Epithelial cell of proximal tubule (primary cell): ENCODE data around the gene WFDC10A. TPM values are rescaled to one million over a fixed set of nuclear protein-coding genes. Genes with fewer than 3 reads are reported as not detected.
"Not testable (repeated sequence)": the region's sequence is repeated elsewhere in the genome, so short reads cannot be mapped to it uniquely, and the experiment has no call there.

Source experiments
- DNase-seq: peaks from one replicate; pipeline ENCODE4 v3.0.0-alpha.2; 2011; ENCODE audit warnings: low read depth
- H3K4me3 ChIP-seq: 2 replicates; pipeline ENCODE4 v1.5.1; 2011; ENCODE audit warnings: low read depth, mild to moderate bottlenecking, low read length
- CTCF ChIP-seq: conservative IDR thresholded peaks from 2 replicates; pipeline ENCODE4 v1.5.1; 2012; ENCODE audit warnings: low read depth, mild to moderate bottlenecking, low read length
- total RNA-seq: library from RNA; depleted of rRNA; stranded (reverse); fragments of >200 nt; gene quantifications from 2 replicates; pipeline ENCODE4 v1.2.3, GENCODE V29; 2015

WFDC10A gene
- not detected in 2 replicates for total RNA-seq

DNA sequence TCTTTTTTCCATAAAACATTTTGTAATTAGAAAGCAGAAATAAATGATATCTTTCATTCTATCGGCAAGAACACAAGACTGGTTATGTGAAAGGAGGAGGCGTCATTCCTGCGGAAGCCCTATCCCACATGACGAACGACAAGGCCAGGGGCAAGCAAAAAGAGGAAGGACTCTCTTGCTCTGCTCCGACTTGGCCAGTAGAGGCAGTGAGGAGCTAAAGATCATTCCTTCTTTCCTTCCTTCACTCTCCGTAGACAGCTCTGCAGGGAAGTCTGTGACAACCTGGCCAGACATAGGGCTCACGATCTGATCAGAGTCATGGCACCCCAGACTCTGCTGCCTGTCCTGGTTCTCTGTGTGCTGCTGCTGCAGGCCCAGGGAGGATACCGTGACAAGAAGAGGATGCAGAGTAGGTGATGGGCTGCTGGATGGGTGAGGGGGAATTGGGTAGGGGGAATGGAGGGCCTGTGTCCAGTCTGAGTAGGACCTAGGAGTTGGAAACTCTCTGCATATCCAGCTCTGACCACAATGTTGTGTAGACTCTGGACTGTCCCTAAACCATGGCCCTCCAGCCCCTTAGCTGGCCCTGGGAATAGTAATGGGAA, at the start of gene WFDC10A:
Gene WFDC10A, plus strand, starts transcription at position 244 of the 605 bp plus-strand sequence. Its CDS starts 75 bp downstream, at position 319.
- no peak for DNase-seq
- H3K4me3 ChIP-seq: no peak within 1 kb of the TSS
- TF ChIP-seq CTCF: peak; percentile 77

DNA sequence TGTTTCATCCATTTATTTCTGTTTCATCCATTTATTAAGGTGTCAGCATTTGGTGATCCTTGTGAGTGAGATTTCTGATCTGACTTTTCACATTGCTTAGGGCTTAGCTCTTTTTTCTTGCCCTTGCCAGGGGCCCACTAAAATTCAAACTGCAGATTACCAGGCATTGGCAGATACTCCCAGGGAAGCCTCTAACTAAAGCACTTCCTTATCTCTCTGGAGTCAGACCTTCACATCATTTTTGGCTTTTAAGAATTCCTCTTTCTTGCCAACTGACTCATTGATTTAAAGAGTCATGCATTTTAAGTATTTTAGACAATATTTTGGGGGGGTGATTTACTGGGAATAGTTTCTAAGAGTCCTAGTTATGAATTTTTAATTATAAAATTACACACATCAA, 47.8 kb upstream of the WFDC10A start:
- TF ChIP-seq CTCF: no peak
- DNase-seq: no peak

GRCh38 chr20:45583502-45583901, 46.0 kb upstream of the WFDC10A start:
- TF ChIP-seq CTCF: no peak
- H3K4me3 ChIP-seq: no peak overlapping the region
- no peak for DNase-seq

More for the DNA sequence above, 47.8 kb upstream of the WFDC10A start:
- no peak overlapping the region for H3K4me3 ChIP-seq

GRCh38 chr20:45584294-45584693, 45.2 kb upstream of the WFDC10A start:
- DNase-seq, H3K4me3 ChIP-seq: not testable (repeated sequence)

GRCh38 chr20:45585986-45586385, 43.6 kb upstream of the WFDC10A start:
- DNase-seq, H3K4me3 ChIP-seq: not testable (repeated sequence)

DNA sequence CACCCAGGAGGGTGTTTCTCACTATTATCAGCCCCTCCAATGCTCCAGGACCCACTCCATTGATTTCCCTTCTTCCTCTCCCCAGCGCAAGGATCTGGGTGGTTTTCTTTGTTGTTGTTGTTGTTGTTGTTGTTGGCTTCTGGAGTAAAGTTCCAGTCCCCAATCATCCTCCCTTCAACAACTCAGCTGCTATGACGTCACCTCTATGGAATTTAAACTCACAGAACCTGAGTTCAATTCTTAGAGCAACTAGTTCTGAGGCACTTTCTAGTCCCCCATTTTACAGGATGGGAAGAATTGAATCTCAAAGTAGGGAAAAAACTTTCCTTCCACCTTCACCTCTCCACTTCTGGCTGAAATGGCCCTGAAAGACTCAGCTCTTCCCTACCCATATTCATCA, 40.7 kb upstream of the WFDC10A start:
- no peak for DNase-seq
- no peak overlapping the region for H3K4me3 ChIP-seq
- no peak for TF ChIP-seq CTCF

GRCh38 chr20:45589725-45590124, 39.8 kb upstream of the WFDC10A start:
- DNase-seq: peak; percentile 27
- no peak for TF ChIP-seq CTCF
- H3K4me3 ChIP-seq: no peak overlapping the region

DNA sequence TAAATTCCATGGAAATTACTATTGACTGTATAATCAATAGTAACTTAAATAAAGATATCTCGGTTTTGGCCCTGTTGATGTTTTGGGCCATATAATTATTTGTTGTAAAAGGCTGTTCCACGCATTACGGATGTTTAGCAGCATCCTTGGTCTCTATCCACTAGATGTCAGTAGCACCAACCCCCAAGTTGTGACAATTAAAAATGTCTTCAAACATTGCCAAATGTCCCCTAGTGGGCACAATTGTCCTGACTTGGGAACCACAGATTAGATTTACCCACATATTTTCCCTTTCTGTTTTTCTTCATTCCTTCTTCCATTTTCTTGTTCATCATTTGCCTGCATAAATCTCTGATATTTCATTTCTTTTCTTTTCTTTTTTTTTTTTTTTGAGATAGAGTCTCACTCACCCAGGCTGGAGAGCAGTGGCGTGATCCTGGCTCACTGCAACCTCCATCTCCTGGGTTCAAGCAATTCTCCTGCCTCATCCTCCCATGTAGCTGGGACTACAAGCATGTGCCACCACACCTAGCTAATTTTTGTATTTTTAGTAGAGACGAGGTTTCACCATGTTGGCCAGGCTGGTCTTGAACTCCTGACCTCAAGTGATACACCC, 36.9 kb upstream of the WFDC10A start:
- TF ChIP-seq CTCF: peak; percentile 76
- no peak overlapping the region for H3K4me3 ChIP-seq
- no peak for DNase-seq
